DND-41 (cell line): ENCODE results near the gene SLC16A3.

ENCODE experiments used
- ATAC-seq: fragments of 200-7000 bp; cut with Tn5 transposase; 3 replicates; pipeline ENCODE4 v1.9.1; 2021; ENCODE audit warnings: low read depth; ENCODE audit not compliant: insufficient read depth
- DNase-seq: peaks from one replicate; pipeline ENCODE4 v3.0.0-alpha.2; 2020
- H2AFZ ChIP-seq: 2 replicates; pipeline ENCODE4 v1.6.0; 2012; ENCODE audit warnings: low read depth, low read length
- H3K27ac ChIP-seq: 2 replicates; pipeline ENCODE4 v1.5.1; 2012; ENCODE audit warnings: low read length, inconsistent platforms
- H3K27me3 ChIP-seq: fragments of 200-600 bp; sonication (generic); 2 replicates; pipeline ENCODE4 v1.6.0; 2012; ENCODE audit warnings: low read length, mild to moderate bottlenecking, inconsistent platforms; ENCODE audit not compliant: insufficient read depth, poor library complexity
- H3K36me3 ChIP-seq: 2 replicates; pipeline ENCODE4 v1.5.1; 2012; ENCODE audit warnings: low read length, inconsistent platforms; ENCODE audit not compliant: insufficient read depth
- H3K4me1 ChIP-seq: 2 replicates; pipeline ENCODE4 v1.5.1; 2012; ENCODE audit warnings: mild to moderate bottlenecking, low read length; ENCODE audit not compliant: insufficient read depth
- H3K4me2 ChIP-seq: 2 replicates; pipeline ENCODE4 v1.6.0; 2012; ENCODE audit warnings: mild to moderate bottlenecking, moderate library complexity, low read length, inconsistent platforms; ENCODE audit not compliant: insufficient read depth
- H3K4me3 ChIP-seq, 2 experiments: fragments of 200-600 bp in 1 of 2; shearing (Covaris generic) in 1 of 2; 2 replicates each; pipeline ENCODE4 v1.5.1; 2012 to 2016; ENCODE audit warnings: inconsistent platforms in 2 of 2, low read length in 2 of 2, mild to moderate bottlenecking in 2 of 2, low read depth in 1 of 2, moderate library complexity in 1 of 2
- H3K79me2 ChIP-seq: 2 replicates; pipeline ENCODE4 v1.6.0; 2012; ENCODE audit warnings: low read length, inconsistent platforms; ENCODE audit not compliant: insufficient read depth
- H3K9ac ChIP-seq: 2 replicates; pipeline ENCODE4 v1.6.0; 2012; ENCODE audit warnings: low read depth, mild to moderate bottlenecking, inconsistent platforms, low read length, moderate library complexity
- H3K9me3 ChIP-seq: 2 replicates; pipeline ENCODE4 v1.5.1; 2012; ENCODE audit warnings: low read length, moderate library complexity, mild to moderate bottlenecking, inconsistent platforms; ENCODE audit not compliant: insufficient read depth, severe bottlenecking
- H4K20me1 ChIP-seq: 2 replicates; pipeline ENCODE4 v1.6.0; 2012; ENCODE audit warnings: low read length; ENCODE audit not compliant: insufficient read depth
- CTCF ChIP-seq: IDR thresholded peaks from 2 replicates; pipeline ENCODE4 v1.5.1; 2012; ENCODE audit warnings: borderline replicate concordance, low read length, moderate library complexity, mild to moderate bottlenecking; ENCODE audit not compliant: poor library complexity, severe bottlenecking; ENCODE audit errors: extremely low read depth
- EZH2 ChIP-seq: IDR thresholded peaks from 3 replicates; pipeline ENCODE4 v1.6.1; 2012; ENCODE audit warnings: borderline replicate concordance, low read depth, mild to moderate bottlenecking, moderate library complexity, low read length, inconsistent platforms; ENCODE audit not compliant: severe bottlenecking

The SLC16A3 gene

GRCh38 chr17:82228842-82229697, at the start of gene SLC16A3:
Gene SLC16A3 (plus strand): TSS chr17:82229042. CDS start chr17:82236009, 6,967 bp downstream.
- no peaks in the 10 kb centered on the region for H3K9me3 ChIP-seq
- TF ChIP-seq EZH2 (no peak), CTCF (no peak)
- no peaks in the 10 kb centered on the region for H3K36me3 ChIP-seq
- peaks cover 3% of the 10 kb centered on the region for H3K27me3 ChIP-seq
- peak; percentile 51 for ATAC-seq
- peaks cover 24% of the 10 kb centered on the region for H3K4me1 ChIP-seq
- peak within 1 kb of the TSS; percentile 66 for H3K27ac ChIP-seq
- peaks cover 3% of the 10 kb centered on the region; the same call in 1 of the 2 replicates for H3K79me2 ChIP-seq
- H3K4me2 ChIP-seq = peak within 1 kb of the TSS; percentile 78
- peak within 1 kb of the TSS; percentile 69 to 79; a peak in 3 of 4 replicates for H3K4me3 ChIP-seq
- no peaks in the 10 kb centered on the region; the same call in 1 of the 2 replicates for H4K20me1 ChIP-seq
- peak; percentile 46 for DNase-seq
- H2AFZ ChIP-seq = peak within 1 kb of the TSS; percentile 77
- H3K9ac ChIP-seq = peak within 1 kb of the TSS; percentile 92

- Histone ChIP-seq H3K4me3 (no peak overlapping the region), H3K4me1 (no peaks in the 10 kb centered on the region), H3K9me3 (no peaks in the 10 kb centered on the region), H3K4me2 (no peak overlapping the region), H3K36me3 (peaks cover 64% of the 10 kb centered on the region), H3K27ac (no peak overlapping the region), H3K9ac (no peak overlapping the region), H3K27me3 (no peaks in the 10 kb centered on the region), H2AFZ (no peak overlapping the region), H4K20me1 (no peaks in the 10 kb centered on the region), H3K79me2 (no peaks in the 10 kb centered on the region)
- no peak for DNase-seq
- no peak for ATAC-seq
- TF ChIP-seq CTCF (no peak), EZH2 (no peak)
Observed at GRCh38 chr17:82179412-82179811, 49.4 kb upstream of the SLC16A3 start.

- TF ChIP-seq EZH2 (no peak), CTCF (no peak)
- Histone ChIP-seq H4K20me1 (no peaks in the 10 kb centered on the region), H3K9me3 (no peaks in the 10 kb centered on the region), H3K9ac (no peak overlapping the region), H3K27ac (no peak overlapping the region), H2AFZ (no peak overlapping the region), H3K4me1 (no peaks in the 10 kb centered on the region), H3K79me2 (no peaks in the 10 kb centered on the region), H3K27me3 (no peaks in the 10 kb centered on the region), H3K4me3 (no peak overlapping the region), H3K36me3 (peaks cover 69% of the 10 kb centered on the region), H3K4me2 (no peak overlapping the region)
- ATAC-seq = no peak
- no peak for DNase-seq
Observed at GRCh38 chr17:82179946-82180475, 48.8 kb upstream of the SLC16A3 start.
